MCF 10A (cell line): ENCODE results near the gene SLC22A13. TPM values are rescaled to one million over a fixed set of nuclear protein-coding genes. Genes with fewer than 3 reads are reported as not detected.

Experiments used
- BruUV-seq: library from RNA; stranded (reverse); fragments of 400-500 nt; replicated peaks from 2 replicates; lab custom pipeline; 2021; lab: Mats Ljungman, UMichigan
- CTCF ChIA-PET: fragments of 300-600 bp; sonication (Branson Sonifier 250); formaldehyde crosslinking; extraction: SDS; loops from one replicate; lab custom pipeline; 2021; ENCODE audit warnings: antibody characterized with exemption, inconsistent platforms; lab: Yijun Ruan, JAX
- POLR2A ChIA-PET: fragments of 300-600, 350-650 bp; sonication (Branson Sonifier 250); formaldehyde crosslinking; extraction: SDS; loops from one replicate; lab custom pipeline; 2020; ENCODE audit warnings: antibody characterized with exemption, inconsistent platforms; lab: Yijun Ruan, JAX
- DNase-seq: peaks from one replicate; pipeline ENCODE4 v3.0.0-alpha.2; 2018; ENCODE audit not compliant: unreplicated experiment
- H3K27ac Mint-ChIP-seq: one replicate; pipeline ENCODE4 v1.8.0; 2022; ENCODE audit warnings: mild to moderate bottlenecking, low read depth, mixed read lengths; ENCODE audit not compliant: unreplicated experiment
- H3K27me3 Mint-ChIP-seq: one replicate; pipeline ENCODE4 v1.8.0; 2022; ENCODE audit warnings: mixed read lengths; ENCODE audit not compliant: insufficient read depth, unreplicated experiment
- H3K36me3 Mint-ChIP-seq: one replicate; pipeline ENCODE4 v1.8.0; 2022; ENCODE audit warnings: mild to moderate bottlenecking, moderate library complexity, mixed read lengths; ENCODE audit not compliant: insufficient read depth, unreplicated experiment
- H3K4me1 Mint-ChIP-seq: one replicate; pipeline ENCODE4 v1.8.0; 2022; ENCODE audit warnings: mixed read lengths; ENCODE audit not compliant: insufficient read depth, unreplicated experiment
- H3K4me3 Mint-ChIP-seq: one replicate; pipeline ENCODE4 v1.8.0; 2022; ENCODE audit warnings: mild to moderate bottlenecking, moderate library complexity, mixed read lengths; ENCODE audit not compliant: unreplicated experiment
- H3K9me3 Mint-ChIP-seq: one replicate; pipeline ENCODE4 v1.8.0; 2022; ENCODE audit warnings: mixed read lengths; ENCODE audit not compliant: unreplicated experiment
- CTCF ChIP-seq: fragments of 200-600 bp; IDR thresholded peaks from one replicate; pipeline ENCODE4 v1.8.0; 2022; ENCODE audit warnings: antibody characterized with exemption, mild to moderate bottlenecking; ENCODE audit not compliant: unreplicated experiment
- intact Hi-C: fragments of 100-400 bp; cut with micrococcal nuclease; formaldehyde crosslinking; loops from 2 replicates; pipeline ENCODE4 v1.14.1; 2022
- total RNA-seq: library from RNA; stranded (reverse); gene quantifications from 2 replicates; pipeline ENCODE4 v1.2.3, GENCODE V29; 2022

The SLC22A13 gene
- total RNA-seq, 1 experiment from 2014 or later, result 1.9 TPM

GRCh38 chr3:38275658-38276057 lies 10.0 kb downstream of the SLC22A13 start:
- Mint-ChIP-seq H3K9me3 (no peaks in the 10 kb centered on the region), H3K27me3 (no peaks in the 10 kb centered on the region), H3K4me1 (no peaks in the 10 kb centered on the region), H3K36me3 (peaks cover 11% of the 10 kb centered on the region), H3K4me3 (no peak overlapping the region), H3K27ac (no peak overlapping the region)
- no peak for TF ChIP-seq CTCF
- intact Hi-C loops, result no loop called here
- no peak for DNase-seq
- BruUV-seq, result no TSS peak
- CTCF ChIA-PET, result interaction anchor here (1.0 to 1.1 kb wide), 2 partner anchors 20 to 24 kb away, joined by 4 to 7 read pairs; no protein-coding TSS in a partner anchor
- POLR2A ChIA-PET, result no interaction called here

DNA sequence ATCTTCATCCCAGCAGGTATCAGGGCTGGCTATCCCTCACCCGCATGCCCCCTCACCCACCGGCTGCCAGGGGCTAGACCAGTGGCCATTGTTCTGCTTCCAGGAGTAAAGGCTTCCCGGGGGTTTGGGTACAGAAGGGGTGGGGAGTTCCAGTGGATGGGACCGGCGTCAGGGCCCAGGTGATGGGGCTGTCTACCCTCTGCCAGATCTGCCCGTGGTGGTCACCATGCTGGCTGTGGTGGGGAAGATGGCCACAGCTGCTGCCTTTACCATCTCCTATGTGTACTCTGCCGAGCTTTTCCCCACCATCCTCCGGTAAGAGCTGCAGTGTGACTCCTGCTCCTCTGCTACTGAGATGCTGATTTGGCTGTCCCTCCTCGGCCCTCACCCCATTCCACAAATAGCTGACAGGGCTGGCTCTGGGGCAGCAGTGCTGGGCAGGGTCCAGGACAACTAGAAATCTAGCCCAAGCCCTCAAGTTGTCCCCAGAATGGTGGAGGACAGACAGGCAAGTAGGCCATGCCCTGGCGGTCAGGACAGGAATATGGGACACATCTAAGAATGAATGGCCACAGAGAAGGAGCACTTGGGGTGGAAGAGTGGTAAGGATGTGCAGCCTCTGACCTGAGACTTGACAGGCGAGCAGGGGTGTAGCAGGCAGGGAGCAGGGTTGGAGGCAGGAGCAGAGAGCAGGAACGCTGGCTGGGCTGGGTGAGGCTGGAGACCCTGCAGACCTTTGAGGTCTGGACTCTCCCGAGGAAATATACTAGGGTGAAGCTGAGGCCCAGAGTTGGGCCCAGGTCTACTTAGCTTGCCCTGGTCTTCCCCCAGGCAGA lies 10.7 kb downstream of the SLC22A13 start:
- H3K4me1 Mint-ChIP-seq, result no peaks in the 10 kb centered on the region
- TF ChIP-seq CTCF, result no peak
- H3K4me3 Mint-ChIP-seq, result no peak overlapping the region
- no peaks in the 10 kb centered on the region for H3K9me3 Mint-ChIP-seq
- ChIA-PET POLR2A (no interaction called here), CTCF (interaction anchor here (1.1 kb wide), 1 partner anchor 23 kb away, joined by 4 read pairs; no protein-coding TSS in a partner anchor)
- intact Hi-C loops, result no loop called here
- no peak overlapping the region for H3K27ac Mint-ChIP-seq
- DNase-seq, result no peak
- no peaks in the 10 kb centered on the region for H3K27me3 Mint-ChIP-seq
- peaks cover 11% of the 10 kb centered on the region for H3K36me3 Mint-ChIP-seq
- BruUV-seq, result no TSS peak

DNA sequence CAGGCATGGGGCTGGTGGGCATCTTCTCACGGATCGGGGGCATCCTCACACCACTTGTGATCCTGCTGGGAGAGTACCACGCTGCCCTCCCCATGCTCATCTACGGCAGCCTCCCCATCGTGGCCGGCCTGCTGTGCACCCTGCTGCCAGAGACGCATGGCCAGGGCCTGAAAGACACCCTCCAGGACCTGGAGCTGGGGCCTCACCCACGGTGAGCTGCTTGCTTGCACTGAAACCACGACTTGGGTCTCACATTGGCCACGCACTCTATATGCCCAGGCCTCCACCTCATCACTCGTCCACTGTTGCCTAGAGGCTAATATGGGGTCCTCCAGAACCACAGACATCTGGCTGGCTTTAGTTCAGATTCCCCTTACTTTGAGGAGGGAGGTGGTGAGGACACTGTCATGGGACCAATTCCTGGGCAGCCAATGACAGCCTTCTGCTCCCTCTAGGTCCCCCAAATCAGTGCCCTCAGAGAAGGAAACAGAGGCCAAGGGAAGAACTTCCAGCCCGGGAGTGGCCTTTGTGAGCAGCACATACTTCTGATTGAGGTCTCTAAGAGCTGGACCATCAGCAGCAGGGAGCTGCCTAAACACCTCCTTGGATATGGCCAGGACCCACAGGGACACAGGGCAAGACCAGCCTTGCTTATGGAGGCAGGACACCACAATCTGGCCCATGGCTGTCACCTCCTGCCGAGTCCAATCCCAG lies 11.5 kb downstream of the SLC22A13 start:
- intact Hi-C loops, result no loop called here
- Mint-ChIP-seq H3K27ac (no peak overlapping the region), H3K27me3 (no peaks in the 10 kb centered on the region), H3K4me3 (no peak overlapping the region), H3K9me3 (no peaks in the 10 kb centered on the region), H3K4me1 (no peaks in the 10 kb centered on the region), H3K36me3 (peaks cover 11% of the 10 kb centered on the region)
- no peak for DNase-seq
- TF ChIP-seq CTCF, result no peak
- ChIA-PET CTCF (interaction anchor here (0.6 kb wide), 1 partner anchor 785 kb away, joined by 3 read pairs; no protein-coding TSS in a partner anchor), POLR2A (no interaction called here)
- no TSS peak for BruUV-seq

DNA sequence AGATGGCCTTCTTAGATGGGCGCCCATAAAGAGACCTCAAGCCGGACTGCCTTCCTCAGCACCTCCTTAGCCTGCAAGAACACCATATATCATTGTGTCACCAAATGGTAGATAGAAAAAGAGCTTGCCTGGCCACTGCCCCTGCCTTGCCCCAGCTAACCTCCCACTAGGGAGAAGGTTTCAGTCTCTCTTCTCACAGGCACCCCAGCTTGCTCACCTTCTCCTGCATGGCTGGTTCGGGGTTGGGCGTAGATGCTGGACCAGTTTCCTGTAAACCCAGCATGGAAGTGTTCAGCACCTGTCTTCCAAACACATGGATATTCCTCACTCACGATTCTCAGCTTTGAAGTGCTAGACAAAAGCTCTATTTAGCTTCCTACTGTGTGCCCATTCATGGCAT lies 13.2 kb downstream of the SLC22A13 start:
- no peak for TF ChIP-seq CTCF
- DNase-seq, result no peak
- Mint-ChIP-seq H3K4me1 (no peaks in the 10 kb centered on the region), H3K27ac (no peak overlapping the region), H3K36me3 (peaks cover 11% of the 10 kb centered on the region), H3K4me3 (no peak overlapping the region), H3K27me3 (no peaks in the 10 kb centered on the region), H3K9me3 (no peaks in the 10 kb centered on the region)
- ChIA-PET CTCF (interaction anchor here (0.9 kb wide), 1 partner anchor 13 kb away, joined by 3 read pairs; the partner anchor contains the start of gene SLC22A13), POLR2A (interaction anchor here (0.6 kb wide), 1 partner anchor 355 kb away, joined by 3 read pairs; no protein-coding TSS in a partner anchor)
- no TSS peak for BruUV-seq
- intact Hi-C loops, result no loop called here
